ENCODE measurements around the gene ATP6V0C.
"Not testable (repeated sequence)": the region's sequence is repeated elsewhere in the genome, so short reads cannot be mapped to it uniquely, and the experiment has no call there.

DNA sequence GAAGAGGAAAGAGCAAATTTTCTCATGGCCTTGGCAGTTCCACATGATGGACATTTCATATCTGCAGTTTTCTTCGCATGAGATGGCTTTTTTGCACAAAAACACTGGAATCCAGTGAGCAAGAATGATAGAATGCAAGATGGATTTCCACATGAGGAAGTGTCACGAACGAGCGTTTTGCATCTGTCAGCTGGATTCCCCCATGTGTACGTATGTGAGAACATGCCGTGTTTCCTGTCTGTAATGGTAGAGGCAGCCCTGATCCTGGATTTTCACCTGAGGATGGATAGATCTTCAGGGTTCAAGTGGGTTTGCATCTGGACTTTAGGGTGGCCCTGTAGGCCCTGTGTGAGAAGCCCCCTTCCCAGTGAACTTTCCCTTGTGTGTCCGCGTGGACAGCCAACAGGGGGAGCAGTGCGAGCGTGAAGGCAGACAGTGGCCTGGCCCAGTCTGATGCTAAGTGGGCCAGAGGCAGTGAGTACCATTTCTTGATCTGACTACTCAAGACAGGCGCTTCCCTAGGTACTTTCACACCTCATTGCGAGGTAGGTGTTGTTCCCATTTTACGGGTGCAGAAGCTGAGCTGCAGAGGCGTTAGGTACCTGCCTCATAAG lies 26.2 kb downstream of the ATP6V0C start:
- TF ChIP-seq, protein P1, sequence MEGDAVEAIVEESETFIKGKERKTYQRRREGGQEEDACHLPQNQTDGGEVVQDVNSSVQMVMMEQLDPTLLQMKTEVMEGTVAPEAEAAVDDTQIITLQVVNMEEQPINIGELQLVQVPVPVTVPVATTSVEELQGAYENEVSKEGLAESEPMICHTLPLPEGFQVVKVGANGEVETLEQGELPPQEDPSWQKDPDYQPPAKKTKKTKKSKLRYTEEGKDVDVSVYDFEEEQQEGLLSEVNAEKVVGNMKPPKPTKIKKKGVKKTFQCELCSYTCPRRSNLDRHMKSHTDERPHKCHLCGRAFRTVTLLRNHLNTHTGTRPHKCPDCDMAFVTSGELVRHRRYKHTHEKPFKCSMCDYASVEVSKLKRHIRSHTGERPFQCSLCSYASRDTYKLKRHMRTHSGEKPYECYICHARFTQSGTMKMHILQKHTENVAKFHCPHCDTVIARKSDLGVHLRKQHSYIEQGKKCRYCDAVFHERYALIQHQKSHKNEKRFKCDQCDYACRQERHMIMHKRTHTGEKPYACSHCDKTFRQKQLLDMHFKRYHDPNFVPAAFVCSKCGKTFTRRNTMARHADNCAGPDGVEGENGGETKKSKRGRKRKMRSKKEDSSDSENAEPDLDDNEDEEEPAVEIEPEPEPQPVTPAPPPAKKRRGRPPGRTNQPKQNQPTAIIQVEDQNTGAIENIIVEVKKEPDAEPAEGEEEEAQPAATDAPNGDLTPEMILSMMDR (IDR thresholded peaks at IDR 0.05; ENCODE audit: low read length), result peak; percentile 50
- not testable (repeated sequence) for TF ChIP-seq EZH2 (IDR thresholded peaks at IDR 0.05; ENCODE audit: borderline replicate concordance, low read length)

Data from OCI-LY1 (cell line).